Measurements from ENCODE around the gene MAP2K5. TPM values are rescaled to one million over a fixed set of nuclear protein-coding genes. Genes with fewer than 3 reads are reported as not detected.
A peak's percentile ranks its signal among the peaks of the same experiment; 100 is the strongest.

The MAP2K5 gene
- polyA plus RNA-seq, 2 of the 4 experiments (the other 2 are of a cell fraction) = 7.8 to 11.0 TPM

- POLR2A ChIA-PET = no interaction called here
- DNase-seq (ENCODE audit: low read depth in 1 of 2, low spot score in 1 of 2) (no peak), ATAC-seq (no peak), FAIRE-seq (peak; percentile 39)
- 74% methylated on average over 4 of the region's 4 CpGs for WGBS (ENCODE audit: missing lambda C conversion rate)
- TF ChIP-seq TP53 (CRISPR knock-in tag; IDR thresholded peaks at IDR 0.05) (no peak), ELK1 (IDR thresholded peaks at IDR 0.05; ENCODE audit: low read depth, low read length) (no peak), KDM1A (IDR thresholded peaks at IDR 0.05; ENCODE audit: low read depth) (no peak), SMC3 (IDR thresholded peaks at IDR 0.05) (no peak), HOXB13 (CRISPR knock-in tag; IDR thresholded peaks at IDR 0.05; ENCODE audit: low read depth) (no peak), CEBPB (IDR thresholded peaks at IDR 0.05) (no peak), CHD2 (IDR thresholded peaks at IDR 0.05; ENCODE audit: low read length, partially characterized antibody) (no peak), EHMT2 (IDR thresholded peaks at IDR 0.05; ENCODE audit: low read depth) (no peak), JUN (IDR thresholded peaks at IDR 0.05) (no peak), HDAC2 (IDR thresholded peaks at IDR 0.05) (no peak), MAZ (IDR thresholded peaks at IDR 0.05; ENCODE audit: borderline replicate concordance, low read depth, low read length) (no peak), BHLHE40 (IDR thresholded peaks at IDR 0.05; ENCODE audit: low read depth, low read length) (no peak), GATA3 (IDR thresholded peaks at IDR 0.05; ENCODE audit: borderline replicate concordance) (no peak), ESRRA (IDR thresholded peaks at IDR 0.05; ENCODE audit: borderline replicate concordance, low read length) (no peak)
- TF ChIP-seq, protein P1, sequence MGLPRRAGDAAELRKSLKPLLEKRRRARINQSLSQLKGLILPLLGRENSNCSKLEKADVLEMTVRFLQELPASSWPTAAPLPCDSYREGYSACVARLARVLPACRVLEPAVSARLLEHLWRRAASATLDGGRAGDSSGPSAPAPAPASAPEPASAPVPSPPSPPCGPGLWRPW (IDR thresholded peaks at IDR 0.05) = no peak
- TF ChIP-seq, protein P2, sequence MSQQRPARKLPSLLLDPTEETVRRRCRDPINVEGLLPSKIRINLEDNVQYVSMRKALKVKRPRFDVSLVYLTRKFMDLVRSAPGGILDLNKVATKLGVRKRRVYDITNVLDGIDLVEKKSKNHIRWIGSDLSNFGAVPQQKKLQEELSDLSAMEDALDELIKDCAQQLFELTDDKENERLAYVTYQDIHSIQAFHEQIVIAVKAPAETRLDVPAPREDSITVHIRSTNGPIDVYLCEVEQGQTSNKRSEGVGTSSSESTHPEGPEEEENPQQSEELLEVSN (IDR thresholded peaks at IDR 0.05; ENCODE audit: borderline replicate concordance, low read depth) = no peak
- H3K4me3 ChIP-seq = no peak overlapping the region
- no peaks in the 10 kb centered on the region for H3K4me1 ChIP-seq
- CTCF ChIA-PET = no interaction called here
- no peak overlapping the region for H3K4me2 ChIP-seq
- H3K27ac ChIP-seq = no peak overlapping the region
- peaks cover 17% of the 10 kb centered on the region for H3K9me3 ChIP-seq
These were observed 252.5 kb downstream of the MAP2K5 start for GRCh38 chr15:67794832-67795574.

DNA sequence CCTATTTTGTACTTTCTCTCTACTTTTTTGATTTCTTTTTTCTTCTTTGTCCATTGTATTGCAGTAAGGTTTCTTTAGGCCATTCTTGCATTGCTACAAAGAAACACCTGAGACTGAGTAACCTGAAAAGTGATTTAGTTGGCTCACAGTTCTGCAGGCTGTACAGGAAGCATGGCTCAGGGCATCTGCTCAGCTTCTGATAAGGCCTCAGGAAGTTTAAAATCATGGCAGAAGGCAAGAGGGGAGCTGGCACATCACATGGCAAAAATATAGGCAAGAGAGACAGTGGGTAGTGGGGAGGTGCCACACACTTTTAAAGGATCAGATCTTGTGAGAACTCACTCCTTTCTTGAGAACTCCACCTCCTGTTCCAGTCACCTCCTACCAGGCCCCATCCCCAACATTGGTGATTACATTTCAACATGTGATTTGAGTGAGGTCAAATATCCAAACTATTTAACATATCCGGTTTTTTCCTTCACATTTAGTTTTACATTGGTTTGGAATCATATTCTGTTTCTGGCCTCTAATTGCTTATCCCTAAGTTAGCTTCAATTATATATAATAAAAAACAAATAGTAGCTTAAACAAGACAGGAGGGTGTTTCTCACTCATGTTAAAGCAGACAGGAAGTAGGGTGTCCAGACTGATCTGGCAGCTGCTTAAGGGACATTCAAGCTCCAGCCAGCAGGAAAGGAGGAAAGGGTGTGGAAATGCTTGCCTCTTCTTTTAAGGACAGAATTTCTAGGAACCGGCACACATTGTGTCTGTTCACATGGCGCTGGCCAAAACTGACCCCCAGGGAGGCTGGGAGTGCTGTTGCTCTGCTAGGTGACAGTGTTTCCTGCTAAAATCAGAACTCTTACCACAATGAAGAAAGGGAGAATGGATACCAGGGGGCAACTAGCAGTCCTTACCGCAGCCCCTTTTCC, 254.0 kb downstream of the MAP2K5 start:
- ATAC-seq (no peak), DNase-seq (ENCODE audit: low read depth in 1 of 2, low spot score in 1 of 2) (no peak), FAIRE-seq (no peak)
- H3K27ac ChIP-seq = no peak overlapping the region
- H3K9me3 ChIP-seq = peaks cover 17% of the 10 kb centered on the region
- CTCF ChIA-PET = interaction anchor here (1.0 to 2.0 kb wide), 2 partner anchors 10 to 339 kb away, joined by 4 to 5 read pairs; no protein-coding TSS in a partner anchor
- POLR2A ChIA-PET = no interaction called here
- TF ChIP-seq, protein P3, sequence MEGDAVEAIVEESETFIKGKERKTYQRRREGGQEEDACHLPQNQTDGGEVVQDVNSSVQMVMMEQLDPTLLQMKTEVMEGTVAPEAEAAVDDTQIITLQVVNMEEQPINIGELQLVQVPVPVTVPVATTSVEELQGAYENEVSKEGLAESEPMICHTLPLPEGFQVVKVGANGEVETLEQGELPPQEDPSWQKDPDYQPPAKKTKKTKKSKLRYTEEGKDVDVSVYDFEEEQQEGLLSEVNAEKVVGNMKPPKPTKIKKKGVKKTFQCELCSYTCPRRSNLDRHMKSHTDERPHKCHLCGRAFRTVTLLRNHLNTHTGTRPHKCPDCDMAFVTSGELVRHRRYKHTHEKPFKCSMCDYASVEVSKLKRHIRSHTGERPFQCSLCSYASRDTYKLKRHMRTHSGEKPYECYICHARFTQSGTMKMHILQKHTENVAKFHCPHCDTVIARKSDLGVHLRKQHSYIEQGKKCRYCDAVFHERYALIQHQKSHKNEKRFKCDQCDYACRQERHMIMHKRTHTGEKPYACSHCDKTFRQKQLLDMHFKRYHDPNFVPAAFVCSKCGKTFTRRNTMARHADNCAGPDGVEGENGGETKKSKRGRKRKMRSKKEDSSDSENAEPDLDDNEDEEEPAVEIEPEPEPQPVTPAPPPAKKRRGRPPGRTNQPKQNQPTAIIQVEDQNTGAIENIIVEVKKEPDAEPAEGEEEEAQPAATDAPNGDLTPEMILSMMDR (IDR thresholded peaks at IDR 0.05) = no peak
- TF ChIP-seq MAZ (IDR thresholded peaks at IDR 0.05; ENCODE audit: borderline replicate concordance, low read depth, low read length) (no peak), RCOR1 (IDR thresholded peaks at IDR 0.05; ENCODE audit: low read depth, low read length) (no peak), CHD4 (IDR thresholded peaks at IDR 0.05; ENCODE audit: borderline replicate concordance) (no peak), HMGXB4 (CRISPR knock-in tag; IDR thresholded peaks at IDR 0.05; ENCODE audit: borderline replicate concordance) (no peak), EHF (CRISPR knock-in tag; IDR thresholded peaks at IDR 0.05) (no peak), RFX5 (IDR thresholded peaks at IDR 0.05) (no peak), NFE2L2 (conservative IDR thresholded peaks at IDR 0.05; ENCODE audit: low read length) (no peak)
- H3K4me2 ChIP-seq = no peak overlapping the region
- no peak overlapping the region for H3K4me3 ChIP-seq
- no peaks in the 10 kb centered on the region for H3K4me1 ChIP-seq
- 92% methylated on average over 4 of the region's 4 CpGs for WGBS (ENCODE audit: missing lambda C conversion rate)
